K562 (cell line): ENCODE measurements around the gene TP53TG5. TPM values are rescaled to one million over a fixed set of nuclear protein-coding genes. Genes with fewer than 3 reads are reported as not detected.

Experiments
- ATAC-seq: fragments of 200-7000 bp; cut with Tn5 transposase; 3 replicates; pipeline ENCODE4 v1.9.1; 2020; ENCODE audit warnings: moderate library complexity
- BruUV-seq: library from RNA; stranded (reverse); fragments of 400-500 nt; replicated peaks from 2 replicates; lab custom pipeline; 2021; lab: Mats Ljungman, UMichigan
- CTCF ChIA-PET: fragments of 300-600 bp; formaldehyde crosslinking; extraction: SDS; loops from one replicate; lab custom pipeline; 2021; ENCODE audit warnings: low intra/inter-chr PET ratio; lab: Yijun Ruan, JAX
- POLR2A ChIA-PET: fragments of 300-600, 350-650 bp; sonication (Branson Sonifier 250); formaldehyde crosslinking; extraction: SDS; loops from one replicate; lab custom pipeline; 2021; ENCODE audit warnings: antibody characterized with exemption, inconsistent platforms; lab: Yijun Ruan, JAX
- DNase-seq, 4 experiments: peaks; one replicate each; pipeline versions ENCODE4 v3.0.0 to v3.0.0-alpha.2; 2011 to 2018; ENCODE audit warnings: low spot score in 3 of 4, mixed read lengths in 3 of 4; ENCODE audit errors: extremely low read depth in 1 of 4
- FAIRE-seq: peaks from 2 replicates; lab custom pipeline; 2011; peaks lifted over from hg19 to GRCh38; lab: Jason Lieb, UNC
- H2AFZ ChIP-seq: 2 replicates; pipeline ENCODE4 v1.6.0; 2011; ENCODE audit warnings: low read depth, low read length, control low read depth, inconsistent platforms
- H3K27ac ChIP-seq: fragments of 200-600 bp; 3 replicates; pipeline ENCODE4 v1.8.0; 2011; ENCODE audit warnings: low read depth, mild to moderate bottlenecking, control low read depth, inconsistent platforms, low read length, moderate library complexity, mixed read lengths; ENCODE audit errors: extremely low read depth
- H3K27me3 ChIP-seq, 2 experiments: fragments of 300-600 bp in 1 of 2; 2 replicates in 1 of 2; 3 replicates in 1 of 2; pipeline versions ENCODE4 v1.6.0 to v1.8.0; 2011; ENCODE audit warnings: inconsistent platforms in 2 of 2, low read length in 2 of 2, mild to moderate bottlenecking in 1 of 2, mixed read lengths in 1 of 2, moderate library complexity in 1 of 2; ENCODE audit not compliant: control insufficient read depth in 2 of 2, insufficient read depth in 2 of 2
- H3K36me3 ChIP-seq: fragments of 300-600 bp; 3 replicates; pipeline ENCODE4 v1.8.0; 2011; ENCODE audit warnings: mild to moderate bottlenecking, low read length, inconsistent platforms; ENCODE audit not compliant: control insufficient read depth, insufficient read depth
- H3K4me1 ChIP-seq, 2 experiments: fragments of 200-600 bp in 1 of 2; replicated peaks in 1 of 2; 2 replicates in 1 of 2; 3 replicates in 1 of 2; pipeline versions ENCODE4 v1.5.1 to v1.8.0; 2011; ENCODE audit warnings: inconsistent platforms in 2 of 2, low read length in 2 of 2, mild to moderate bottlenecking in 1 of 2, mixed read lengths in 1 of 2, moderate library complexity in 1 of 2; ENCODE audit not compliant: control insufficient read depth in 2 of 2, insufficient read depth in 2 of 2
- H3K4me2 ChIP-seq: 2 replicates; pipeline ENCODE4 v1.6.1; 2011; ENCODE audit warnings: low read length, control low read depth, inconsistent platforms, mixed read lengths; ENCODE audit not compliant: insufficient read depth
- H3K4me3 ChIP-seq: fragments of 200-600 bp; sonication (generic), shearing (Covaris generic); 2 replicates; pipeline ENCODE4 v1.5.1; 2016; ENCODE audit warnings: control low read depth, inconsistent platforms
- H3K79me2 ChIP-seq: fragments of 200-600 bp; 3 replicates; pipeline ENCODE4 v1.8.0; 2011; ENCODE audit warnings: low read length, inconsistent platforms; ENCODE audit not compliant: control insufficient read depth, insufficient read depth
- H3K9ac ChIP-seq, 2 experiments: 2 replicates each; pipeline versions ENCODE4 v1.6.0 to v1.6.1; 2011; ENCODE audit warnings: low read depth in 2 of 2, low read length in 2 of 2, control low read depth in 1 of 2, inconsistent platforms in 1 of 2, mild to moderate bottlenecking in 1 of 2, mixed read lengths in 1 of 2; ENCODE audit not compliant: insufficient read depth in 1 of 2
- H3K9me1 ChIP-seq: one replicate; pipeline ENCODE4 v1.6.0; 2011; ENCODE audit warnings: inconsistent platforms, mild to moderate bottlenecking, low read length, moderate library complexity; ENCODE audit not compliant: control insufficient read depth, insufficient read depth
- H3K9me3 ChIP-seq: replicated peaks from 2 replicates; pipeline ENCODE4 v1.5.1; 2011; ENCODE audit warnings: low read depth, low read length, inconsistent platforms; ENCODE audit not compliant: control insufficient read depth, insufficient read depth
- H4K20me1 ChIP-seq: replicated peaks from 2 replicates; pipeline ENCODE4 v1.6.1; 2011; ENCODE audit warnings: low read length, inconsistent platforms, mixed read lengths; ENCODE audit not compliant: control insufficient read depth, insufficient read depth
- CTCF ChIP-seq, 3 experiments: IDR thresholded peaks in 2 of 3; conservative IDR thresholded peaks in 1 of 3; 2 replicates each; pipeline ENCODE4 v1.5.1; 2011 to 2012; ENCODE audit warnings: low read length in 3 of 3, mild to moderate bottlenecking in 3 of 3, control low read depth in 2 of 3, improper control_type of control experiment in 1 of 3, inconsistent platforms in 1 of 3, low read depth in 1 of 3, mixed read lengths in 1 of 3, moderate library complexity in 1 of 3; ENCODE audit not compliant: insufficient read depth in 2 of 3
- E2F1 ChIP-seq: sonication (generic); formaldehyde crosslinking; IDR thresholded peaks from 2 replicates; pipeline ENCODE4 v1.8.1; 2023; ENCODE audit warnings: mild to moderate bottlenecking, missing genetic modification reagents, moderate library complexity
- GTF2B ChIP-seq: IDR thresholded peaks from 2 replicates; pipeline ENCODE4 v1.6.1; 2011; ENCODE audit not compliant: insufficient read length; ENCODE audit errors: extremely low read depth
- HEY1 ChIP-seq: fragments of 250-450 bp; sonication (Bioruptor Pico); IDR thresholded peaks from 2 replicates; pipeline ENCODE4 v1.5.0; 2020; ENCODE audit warnings: mild to moderate bottlenecking, moderate library complexity, borderline replicate concordance
- KLF6 ChIP-seq: fragments of 250-450 bp; sonication (Bioruptor Pico); IDR thresholded peaks from 2 replicates; pipeline ENCODE4 v1.4.0; 2020; ENCODE audit warnings: mild to moderate bottlenecking, moderate library complexity, borderline replicate concordance
- NBN ChIP-seq: fragments of 450-650 bp; IDR thresholded peaks from 2 replicates; pipeline ENCODE4 v1.6.1; 2016; ENCODE audit warnings: low read depth, mild to moderate bottlenecking
- PPARD ChIP-seq: fragments of 250-450 bp; sonication (Bioruptor Pico); IDR thresholded peaks from 2 replicates; pipeline ENCODE4 v1.8.0; 2022; ENCODE audit warnings: inconsistent platforms, mild to moderate bottlenecking, moderate library complexity
- ZBTB33 ChIP-seq: sonication (generic); formaldehyde crosslinking; IDR thresholded peaks from 2 replicates; pipeline ENCODE4 v1.8.1; 2023; ENCODE audit warnings: mild to moderate bottlenecking, missing genetic modification reagents
- ZEB2 ChIP-seq: fragments of 450-650 bp; IDR thresholded peaks from 2 replicates; pipeline ENCODE4 v1.6.1; 2016
- ZNF134 ChIP-seq: fragments of 250-450 bp; sonication (Bioruptor Pico); conservative IDR thresholded peaks from 2 replicates; pipeline ENCODE4 v1.4.0; 2020
- WGBS: fragments of 100-300 bp; shearing (Covaris generic); methylation state at CpG from one replicate; pipeline ENCODE4 v1.1.6; 2016; ENCODE audit warnings: low coverage, mixed read lengths; ENCODE audit not compliant: insufficient coverage; ENCODE audit errors: missing lambda C conversion rate; 5-methylcytosine and 5-hydroxymethylcytosine counted together
- in situ Hi-C: fragments of 300-500 bp; cut with MboI; formaldehyde crosslinking; loops from 4 replicates; pipeline ENCODE4 v1.15.0; 2018; ENCODE audit warnings: inconsistent platforms, mixed read lengths
- intact Hi-C: fragments of 100-400 bp; cut with micrococcal nuclease; formaldehyde crosslinking; loops from 2 replicates; pipeline ENCODE4 v1.14.2; 2022
- polyA plus RNA-seq, 8 experiments: library from polyadenylated mRNA; depleted of rRNA in 4 of 8; stranded (reverse) in 5 of 8; unstranded in 3 of 8; fragments of >200 nt; fragmentation: Nextera tagmentation in 2 of 8; fragmentation: Illumina TruSeq in 1 of 8; extraction: Ambion mirVana in 2 of 8; extraction: Trizol in 1 of 8; gene quantifications; 2 replicates each; pipeline versions ENCODE4 v1.2.1 to v1.2.3, GENCODE V29; 2011 to 2014; ENCODE audit warnings: inconsistent platforms in 1 of 8, missing spikeins in 1 of 8
- total RNA-seq, 7 experiments: library from RNA; depleted of rRNA in 6 of 7; stranded (reverse); fragments of >200 nt in 6 of 7; fragmentation: Illumina TruSeq in 2 of 7; extraction: Trizol in 2 of 7; gene quantifications; 2 replicates each; pipeline versions ENCODE4 v1.2.1 to v1.2.3, GENCODE V29; 2011 to 2021; ENCODE audit warnings: low replicate concordance in 1 of 7
- TF ChIP-seq, protein P1 (sequence below): fragments of 250-450 bp; sonication (Bioruptor Pico); IDR thresholded peaks from 2 replicates; pipeline ENCODE4 v1.5.0; 2020; ENCODE audit warnings: mild to moderate bottlenecking, borderline replicate concordance
- TF ChIP-seq, protein P2 (sequence below), 2 experiments: fragments of 450-650 bp in 1 of 2; sonication (generic) in 1 of 2; formaldehyde crosslinking in 1 of 2; IDR thresholded peaks in 1 of 2; conservative IDR thresholded peaks in 1 of 2; 2 replicates each; pipeline versions ENCODE4 v1.6.1 to v1.8.1; 2016 to 2023; ENCODE audit warnings: mild to moderate bottlenecking in 2 of 2, moderate library complexity in 2 of 2, inconsistent platforms in 1 of 2, missing genetic modification reagents in 1 of 2

The TP53TG5 gene
- total and polyA plus RNA-seq, 9 of the 15 experiments (the other 6 are each of a cell fraction or from before 2014, with no cell fraction given): 0.04 to 0.05 (median 0.04) TPM; not detected in 6

- no peaks in the 10 kb centered on the region for H3K79me2 ChIP-seq
- no peaks in the 10 kb centered on the region for H3K27me3 ChIP-seq
- in situ Hi-C loops (loop anchor here (5.0 kb wide), 2 partner anchors 42 to 62 kb away; partner anchors contain the start of gene PIGT), intact Hi-C loops (loop anchor here (1.0 to 5.0 kb wide), 2 partner anchors 62 to 397 kb away; no protein-coding TSS in a partner anchor)
- ATAC-seq: no peak
- BruUV-seq: no TSS peak
- POLR2A ChIA-PET: interaction anchor here (1.1 kb wide), 1 partner anchor 30 kb away, joined by 3 read pairs; no protein-coding TSS in a partner anchor
- no peak overlapping the region for H3K9ac ChIP-seq
- H3K9me3 ChIP-seq: no peaks in the 10 kb centered on the region
- H2AFZ ChIP-seq: no peak overlapping the region
- H3K36me3 ChIP-seq: no peaks in the 10 kb centered on the region
- WGBS: 86% methylated on average over 14 of the region's 14 CpGs
- H3K9me1 ChIP-seq: no peaks in the 10 kb centered on the region
- no peaks in the 10 kb centered on the region for H4K20me1 ChIP-seq
- CTCF ChIA-PET: interaction anchor here (2.2 kb wide), 1 partner anchor 62 kb away, joined by 17 read pairs; no protein-coding TSS in a partner anchor
- H3K27ac ChIP-seq: no peak overlapping the region
- FAIRE-seq: no peak
- no peak overlapping the region for H3K4me3 ChIP-seq
- no peak for DNase-seq
- H3K4me1 ChIP-seq: peaks cover 7 to 15% of the 10 kb centered on the region in 2 experiments; a peak in 4 of 5 replicates
- H3K4me2 ChIP-seq: no peak overlapping the region
- TF ChIP-seq CTCF (IDR thresholded peaks at IDR 0.05 in 2 of 3, conservative IDR thresholded peaks at IDR 0.05 in 1 of 3; ENCODE audit: insufficient read depth in 2 of 3, low read depth in 1 of 3, low read length in 3 of 3): no peak
- TF ChIP-seq, protein P1, sequence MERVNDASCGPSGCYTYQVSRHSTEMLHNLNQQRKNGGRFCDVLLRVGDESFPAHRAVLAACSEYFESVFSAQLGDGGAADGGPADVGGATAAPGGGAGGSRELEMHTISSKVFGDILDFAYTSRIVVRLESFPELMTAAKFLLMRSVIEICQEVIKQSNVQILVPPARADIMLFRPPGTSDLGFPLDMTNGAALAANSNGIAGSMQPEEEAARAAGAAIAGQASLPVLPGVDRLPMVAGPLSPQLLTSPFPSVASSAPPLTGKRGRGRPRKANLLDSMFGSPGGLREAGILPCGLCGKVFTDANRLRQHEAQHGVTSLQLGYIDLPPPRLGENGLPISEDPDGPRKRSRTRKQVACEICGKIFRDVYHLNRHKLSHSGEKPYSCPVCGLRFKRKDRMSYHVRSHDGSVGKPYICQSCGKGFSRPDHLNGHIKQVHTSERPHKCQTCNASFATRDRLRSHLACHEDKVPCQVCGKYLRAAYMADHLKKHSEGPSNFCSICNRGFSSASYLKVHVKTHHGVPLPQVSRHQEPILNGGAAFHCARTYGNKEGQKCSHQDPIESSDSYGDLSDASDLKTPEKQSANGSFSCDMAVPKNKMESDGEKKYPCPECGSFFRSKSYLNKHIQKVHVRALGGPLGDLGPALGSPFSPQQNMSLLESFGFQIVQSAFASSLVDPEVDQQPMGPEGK (CRISPR knock-in tag): no peak
- no peak for TF ChIP-seq ZBTB33
- no peak for TF ChIP-seq ZNF134
- no peak for TF ChIP-seq ZEB2
- TF ChIP-seq KLF6 (CRISPR knock-in tag): no peak
- TF ChIP-seq, protein P2, sequence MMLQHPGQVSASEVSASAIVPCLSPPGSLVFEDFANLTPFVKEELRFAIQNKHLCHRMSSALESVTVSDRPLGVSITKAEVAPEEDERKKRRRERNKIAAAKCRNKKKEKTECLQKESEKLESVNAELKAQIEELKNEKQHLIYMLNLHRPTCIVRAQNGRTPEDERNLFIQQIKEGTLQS (IDR thresholded peaks at IDR 0.05): no peak
- TF ChIP-seq, protein P2 (CRISPR knock-in tag; conservative IDR thresholded peaks at IDR 0.05): no peak
- no peak for TF ChIP-seq GTF2B
- TF ChIP-seq PPARD (CRISPR knock-in tag): no peak
- no peak for TF ChIP-seq NBN
- TF ChIP-seq HEY1 (CRISPR knock-in tag): no peak
- no peak for TF ChIP-seq E2F1 (CRISPR knock-in tag)
These were observed 3.2 kb downstream of the TP53TG5 start for GRCh38 chr20:45374966-45375365.
